Activated naive CD4-positive, alpha-beta T cell (primary cell): ENCODE results near the gene FOXB1.
A peak's percentile ranks its signal among the peaks of the same experiment; 100 is the strongest.

Experiments
- DNase-seq, 4 experiments: peaks; one replicate each; lab custom pipeline; 2025; lab: John Stamatoyannopoulos, UW

The FOXB1 gene

DNA sequence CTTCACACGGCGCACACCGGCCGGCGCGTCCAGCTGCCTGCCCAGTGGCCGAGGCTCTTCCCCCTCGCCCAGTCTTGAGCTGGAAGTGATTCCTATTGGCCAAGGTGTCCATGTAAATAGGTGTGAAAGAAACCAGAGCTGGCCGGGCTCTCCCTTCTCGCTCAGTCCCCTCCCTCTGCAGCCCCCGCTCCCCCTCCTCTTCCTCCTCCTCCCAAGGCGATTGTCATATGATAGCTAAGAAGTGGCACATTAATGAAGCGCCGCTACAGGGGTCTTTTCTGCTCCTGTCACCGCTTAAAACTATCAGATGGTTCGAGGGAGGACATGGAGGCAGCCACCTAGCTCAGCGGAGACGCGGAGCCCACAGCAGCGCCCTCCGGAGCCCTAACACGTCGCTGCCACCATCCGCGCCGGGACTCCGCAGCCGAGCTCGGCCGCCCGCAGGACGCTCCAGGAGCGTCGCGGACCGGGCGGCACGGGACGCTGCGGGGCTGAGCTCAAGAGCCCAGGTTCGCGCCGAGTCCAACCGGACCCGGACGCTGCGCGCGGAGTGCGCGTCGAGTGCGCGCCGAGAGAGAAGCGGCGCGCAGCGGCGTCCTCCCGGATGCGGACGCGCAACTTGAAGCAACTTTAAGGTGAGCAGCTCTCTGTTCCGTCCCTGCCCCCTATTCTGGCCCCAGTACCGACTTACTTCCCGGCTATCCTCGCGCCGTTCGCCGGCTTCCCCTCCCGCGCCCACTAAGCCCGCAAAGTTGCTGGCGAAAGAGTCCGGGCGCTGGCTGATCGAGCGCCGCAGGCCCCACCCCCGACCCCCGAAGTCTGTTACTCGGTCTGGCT, at the start of gene FOXB1:
Gene FOXB1 (plus strand): TSS at position 303 of the 837 bp plus-strand sequence. CDS start 653 bp downstream, outside the sequence.
- peak in 1 of 4 experiments; percentile 16 for DNase-seq

DNA sequence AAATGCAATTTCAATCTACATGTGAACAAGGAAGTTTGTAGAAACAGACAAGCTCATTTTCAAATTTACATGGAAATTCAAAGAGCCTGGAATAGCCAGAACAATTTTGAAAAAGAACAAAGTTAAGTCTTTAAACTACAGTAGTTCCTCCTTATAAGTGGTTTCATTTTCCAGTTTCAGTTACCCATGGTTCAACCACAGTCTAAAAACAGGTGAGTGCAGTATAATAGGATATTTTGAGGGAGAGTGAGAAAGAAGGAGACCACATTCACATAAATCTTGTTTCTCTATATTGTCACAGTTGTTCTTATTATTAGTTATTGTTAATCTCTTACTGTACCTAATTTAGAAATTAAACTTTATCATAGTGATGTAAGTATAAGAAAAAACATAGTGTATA, 45.8 kb upstream of the FOXB1 start:
- no peak for DNase-seq

DNA sequence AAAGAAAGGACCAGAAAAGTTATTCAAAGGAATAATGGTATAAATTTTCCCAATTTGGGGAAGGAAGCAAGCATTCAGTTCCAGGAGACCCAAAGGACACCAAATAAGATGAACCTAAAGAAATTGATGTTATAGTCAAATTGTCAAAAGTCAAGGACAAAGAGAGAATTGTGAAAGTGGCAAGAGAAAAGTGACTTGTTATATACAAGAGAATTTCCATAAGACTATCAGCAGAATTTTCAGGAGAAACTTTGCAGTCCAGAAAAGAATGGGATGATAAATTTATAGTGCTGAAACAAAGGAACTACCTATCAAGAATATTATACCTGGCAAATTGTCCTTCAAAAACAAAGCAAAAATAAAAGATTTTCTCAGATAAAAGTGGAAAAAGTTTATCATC, 43.8 kb upstream of the FOXB1 start:
- no peak for DNase-seq

DNA sequence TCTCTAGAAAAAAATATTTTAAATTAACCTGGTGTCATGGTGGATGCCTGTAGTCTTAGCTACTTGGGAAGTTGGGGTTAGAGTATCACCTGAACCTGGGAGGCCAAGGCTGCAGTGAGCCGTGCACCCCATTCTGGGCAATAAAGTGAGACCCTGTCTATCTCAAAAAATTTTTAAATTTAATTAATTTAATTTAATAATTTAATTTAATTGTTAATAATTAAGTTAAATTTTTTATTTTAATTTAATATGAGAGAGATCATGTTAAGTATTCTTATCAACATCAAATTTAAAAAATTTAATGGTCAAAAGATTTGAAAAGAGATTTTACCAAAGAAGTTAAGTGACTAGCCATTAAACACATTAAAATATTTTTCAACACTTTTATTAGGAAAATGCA, 40.8 kb upstream of the FOXB1 start:
- DNase-seq = no peak

DNA sequence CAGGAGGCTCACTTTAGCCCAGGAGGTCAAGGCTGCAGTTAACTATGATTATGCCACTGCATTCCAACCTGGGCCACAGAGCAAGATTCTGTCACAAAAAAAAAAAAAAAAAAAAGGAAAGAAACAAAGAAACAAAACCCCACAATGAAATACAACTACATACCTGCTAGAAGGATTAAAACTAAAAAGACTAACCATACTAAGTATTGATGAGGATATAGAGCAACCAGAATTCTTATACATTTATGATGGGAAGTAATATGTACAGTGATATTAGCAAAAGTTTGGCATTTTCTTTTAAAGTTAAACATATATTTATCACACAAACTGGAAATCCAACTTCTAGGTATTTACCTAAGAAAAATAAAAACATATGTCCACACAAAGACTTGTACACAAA, 40.2 kb upstream of the FOXB1 start:
- DNase-seq = no peak

DNA sequence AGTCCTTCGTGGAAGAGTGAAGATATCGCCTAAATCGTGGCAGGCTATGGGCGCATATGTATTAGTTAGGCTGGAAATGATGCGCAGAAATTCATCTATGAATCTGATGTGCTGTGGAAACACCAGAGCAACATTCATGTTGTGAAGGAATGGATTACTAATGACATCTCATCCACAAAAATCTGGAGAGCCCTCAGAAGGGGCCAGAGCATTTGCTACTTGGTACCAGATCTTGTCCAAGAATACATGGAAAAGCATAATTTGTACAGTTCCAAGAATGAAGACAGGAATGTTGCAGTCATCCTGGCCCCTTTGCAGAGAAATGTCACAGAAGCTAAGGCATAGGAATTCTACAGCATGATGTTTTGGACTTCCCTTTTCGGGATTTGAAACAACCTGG, 38.4 kb upstream of the FOXB1 start:
- no peak for DNase-seq

DNA sequence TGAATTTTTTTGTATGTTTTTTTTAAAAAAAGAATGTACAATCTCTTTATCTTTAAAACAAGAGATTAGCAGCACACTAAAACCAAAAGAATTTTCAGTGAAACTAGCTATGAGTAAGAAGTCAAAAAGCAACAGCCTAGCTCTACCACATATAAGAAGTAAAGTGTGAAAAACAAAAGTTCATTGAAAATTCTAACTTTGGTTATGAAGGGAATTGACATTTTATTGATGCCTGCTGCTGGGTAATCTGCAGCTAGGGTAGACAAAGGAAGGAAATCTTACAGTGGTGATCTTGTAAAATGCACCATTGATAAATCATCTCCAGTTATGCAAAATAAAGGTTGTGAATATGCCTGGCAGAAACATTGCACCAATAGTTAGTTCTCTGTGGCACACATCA, 37.8 kb upstream of the FOXB1 start:
- DNase-seq = no peak

DNA sequence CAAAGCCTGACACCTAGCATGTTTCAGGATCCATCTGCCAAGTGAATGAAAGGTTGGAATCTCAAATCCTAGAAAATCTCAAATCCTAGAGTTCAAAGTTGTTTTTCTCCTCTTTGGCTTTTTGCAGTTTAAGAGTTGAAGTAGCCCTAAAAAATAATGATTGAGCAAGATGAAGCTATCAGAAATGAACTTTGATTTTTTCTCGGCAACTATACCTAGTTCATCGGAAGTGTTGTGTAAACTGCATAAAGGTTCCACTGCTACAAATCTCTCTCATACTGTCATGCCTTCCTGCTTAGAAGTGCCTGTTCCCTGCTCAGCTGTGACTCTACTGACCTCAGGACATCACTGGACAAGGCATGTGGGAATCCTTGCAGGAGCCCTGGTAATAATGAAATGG, 35.8 kb upstream of the FOXB1 start:
- no peak for DNase-seq

DNA sequence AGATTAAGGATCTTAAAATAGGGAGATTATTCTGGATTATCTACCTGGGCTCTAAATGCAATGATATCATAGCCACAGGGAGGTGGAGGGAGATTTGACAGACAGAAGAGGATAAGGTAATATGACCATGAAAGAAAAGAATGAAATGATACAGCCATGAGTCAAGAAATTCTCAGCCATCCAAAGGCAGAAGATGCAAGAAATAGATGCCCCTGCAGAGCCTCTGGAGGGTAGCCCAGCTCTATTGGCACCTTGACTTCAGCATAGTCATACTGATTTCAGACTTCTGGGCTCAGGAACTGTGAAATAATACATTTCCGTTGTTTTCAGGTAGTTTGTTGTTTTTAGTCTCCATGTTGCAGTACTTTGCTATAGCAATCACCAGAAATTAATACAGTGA, 31.9 kb upstream of the FOXB1 start:
- DNase-seq = no peak

DNA sequence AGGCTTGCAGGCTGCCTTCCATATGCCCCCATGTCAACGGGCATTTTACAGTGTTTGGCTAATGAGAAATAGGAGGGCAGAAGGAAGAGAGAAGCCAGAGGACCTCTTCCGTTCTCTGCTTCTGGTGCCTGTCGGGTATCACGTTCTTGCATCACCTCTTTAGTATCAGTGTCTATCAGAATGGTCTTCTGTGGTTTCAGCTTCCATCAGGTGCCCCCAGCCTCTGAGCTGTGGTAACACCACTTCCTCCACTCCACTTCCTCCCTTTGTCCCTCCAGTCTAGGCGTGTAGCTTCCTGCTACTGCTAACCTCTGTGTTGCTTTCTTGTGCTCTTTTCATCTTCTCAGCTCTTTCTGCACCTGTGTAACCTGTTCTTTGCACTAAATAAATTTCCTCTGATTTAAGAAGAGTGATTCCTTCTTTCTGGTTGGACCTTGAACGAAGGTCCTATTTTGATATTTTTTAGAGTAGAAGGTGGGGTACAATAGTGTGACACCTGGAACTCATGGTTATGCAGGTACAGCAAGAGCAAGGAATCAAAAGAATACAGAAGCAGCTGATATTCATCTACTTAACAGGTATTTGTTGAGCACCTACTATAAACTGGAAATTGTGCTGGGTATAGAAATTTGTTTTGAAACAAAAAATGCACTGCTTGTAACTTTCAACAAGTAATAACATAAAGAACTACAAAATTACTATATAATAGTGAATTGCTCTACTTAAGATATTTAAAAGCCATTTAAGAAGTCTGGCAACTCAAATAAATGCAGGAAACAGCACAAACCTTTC, 27.4 kb upstream of the FOXB1 start:
- peak in 1 of 4 experiments; percentile 34 for DNase-seq

DNA sequence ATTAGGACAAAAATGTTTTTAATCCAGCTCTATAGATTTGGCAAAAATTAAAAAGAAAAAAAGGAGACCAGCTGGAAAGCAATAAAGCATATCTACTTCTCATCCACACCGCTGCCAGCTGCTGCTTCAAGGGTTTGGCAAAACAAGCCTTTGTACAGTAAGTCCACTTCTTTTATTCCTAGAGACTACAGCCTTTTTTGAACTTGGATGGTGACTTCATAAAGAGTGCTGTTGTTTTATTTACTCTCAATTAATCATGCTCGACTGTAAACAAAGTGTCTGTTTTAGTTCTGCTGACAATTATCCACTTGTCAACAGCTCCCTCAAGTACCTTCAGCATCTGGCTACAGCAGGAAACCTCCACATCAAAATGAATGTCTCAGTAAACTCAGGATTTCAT, 12.3 kb upstream of the FOXB1 start:
- no peak for DNase-seq

DNA sequence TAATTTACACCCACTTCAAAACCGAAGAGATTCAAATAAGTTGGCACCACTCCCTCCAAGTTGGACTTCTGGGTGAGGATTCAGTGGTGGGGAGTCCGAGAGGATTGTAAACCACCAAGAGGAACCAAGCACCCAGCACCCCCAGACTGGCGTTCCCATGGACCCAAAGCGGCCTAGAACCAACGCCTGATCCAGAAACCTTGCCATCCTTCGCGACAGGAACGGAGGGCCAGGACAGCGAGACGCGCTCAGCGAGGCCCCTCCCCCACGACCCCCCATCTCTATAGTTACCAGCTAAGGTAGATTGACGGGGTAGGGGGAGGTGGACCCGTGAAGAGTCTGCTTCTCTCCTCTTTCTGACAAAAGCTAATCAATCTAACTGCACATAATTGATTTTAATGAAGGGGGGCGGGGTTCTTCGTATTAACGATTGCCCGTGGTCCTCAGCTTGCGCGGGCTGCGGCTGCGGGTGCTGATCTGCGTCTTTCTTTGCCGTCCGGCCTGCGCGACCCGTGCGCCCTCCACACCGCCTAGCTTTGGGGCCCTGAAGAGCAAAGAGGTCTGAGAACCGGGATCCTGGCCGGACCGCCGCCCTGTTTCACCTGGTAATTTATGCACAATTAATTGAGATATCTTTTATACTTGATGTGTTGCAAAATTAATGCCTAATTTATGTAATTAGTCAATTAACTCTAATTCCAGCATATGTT, 10.9 kb upstream of the FOXB1 start:
- no peak for DNase-seq

DNA sequence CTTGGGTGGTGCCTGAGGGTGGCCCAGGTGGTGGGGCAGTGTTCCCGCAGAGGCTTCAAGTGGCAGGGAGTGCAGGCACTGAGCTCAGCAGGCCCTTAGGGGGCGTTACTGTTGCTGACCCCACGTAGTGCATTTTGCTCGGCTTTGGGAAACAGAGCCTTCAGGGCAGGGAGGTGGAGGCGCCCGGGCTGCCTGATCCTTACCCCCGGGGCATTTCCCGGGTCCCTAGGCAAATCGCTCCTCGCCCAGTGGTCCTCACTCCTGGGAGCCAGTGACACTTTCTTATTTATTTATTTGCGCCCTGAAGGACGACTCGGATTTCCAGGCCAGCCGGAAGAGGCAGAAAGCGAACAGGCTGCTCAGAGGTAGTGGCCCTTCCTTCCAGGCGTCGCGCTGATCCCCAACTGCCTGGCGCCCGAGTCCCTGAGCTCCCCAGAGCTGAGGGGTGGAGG, 10.1 kb upstream of the FOXB1 start:
- no peak for DNase-seq

DNA sequence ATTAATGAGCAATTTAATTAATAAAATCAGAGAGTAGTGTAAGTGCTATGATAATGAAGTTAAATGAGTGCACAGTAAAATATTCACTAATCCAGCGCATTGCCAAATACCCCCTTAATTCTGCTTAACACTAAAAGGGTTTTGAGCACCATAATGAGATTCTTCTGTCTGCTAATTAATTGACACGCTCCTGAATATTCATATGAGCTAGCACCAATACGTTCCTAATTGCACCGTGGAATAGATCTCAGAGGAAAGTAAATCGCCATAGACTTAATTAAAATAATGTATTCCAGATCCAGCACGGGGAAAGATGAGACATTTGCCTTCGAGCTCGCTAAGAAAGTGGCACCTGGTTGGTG, 9.6 kb upstream of the FOXB1 start:
- DNase-seq = no peak

DNA sequence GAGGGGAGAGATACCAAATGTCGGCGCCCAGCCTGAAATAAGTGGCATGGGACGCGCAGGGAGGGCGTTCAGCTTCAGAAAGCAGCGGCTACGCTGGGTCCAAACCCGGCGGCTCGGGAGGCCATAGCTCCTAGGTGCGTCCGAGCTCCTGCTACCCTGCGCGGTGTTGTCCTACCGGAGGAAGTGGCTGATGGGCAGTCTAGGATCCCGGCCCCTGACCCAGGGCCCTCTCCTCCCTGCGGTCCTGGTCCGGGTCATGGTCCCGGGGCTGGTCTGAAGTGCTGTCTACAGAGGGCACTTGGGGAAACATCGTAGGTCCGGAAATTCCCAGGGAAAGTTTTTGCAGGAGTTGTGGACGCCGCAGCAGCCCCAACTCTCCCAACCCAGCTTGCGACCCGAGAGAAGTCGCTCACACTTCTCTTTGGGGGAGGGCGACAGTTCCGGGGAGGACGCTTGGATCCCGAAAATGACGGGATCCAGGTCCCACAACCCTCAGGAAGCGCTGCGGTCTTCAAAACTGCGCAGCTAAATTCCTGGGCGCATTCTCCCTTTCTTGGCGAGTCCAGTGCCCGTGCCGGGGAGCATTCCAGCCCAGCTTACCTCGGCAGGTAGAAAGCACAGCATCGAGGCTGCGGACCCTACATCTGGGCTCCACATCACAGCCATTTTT, 9.1 kb upstream of the FOXB1 start:
- no peak for DNase-seq

DNA sequence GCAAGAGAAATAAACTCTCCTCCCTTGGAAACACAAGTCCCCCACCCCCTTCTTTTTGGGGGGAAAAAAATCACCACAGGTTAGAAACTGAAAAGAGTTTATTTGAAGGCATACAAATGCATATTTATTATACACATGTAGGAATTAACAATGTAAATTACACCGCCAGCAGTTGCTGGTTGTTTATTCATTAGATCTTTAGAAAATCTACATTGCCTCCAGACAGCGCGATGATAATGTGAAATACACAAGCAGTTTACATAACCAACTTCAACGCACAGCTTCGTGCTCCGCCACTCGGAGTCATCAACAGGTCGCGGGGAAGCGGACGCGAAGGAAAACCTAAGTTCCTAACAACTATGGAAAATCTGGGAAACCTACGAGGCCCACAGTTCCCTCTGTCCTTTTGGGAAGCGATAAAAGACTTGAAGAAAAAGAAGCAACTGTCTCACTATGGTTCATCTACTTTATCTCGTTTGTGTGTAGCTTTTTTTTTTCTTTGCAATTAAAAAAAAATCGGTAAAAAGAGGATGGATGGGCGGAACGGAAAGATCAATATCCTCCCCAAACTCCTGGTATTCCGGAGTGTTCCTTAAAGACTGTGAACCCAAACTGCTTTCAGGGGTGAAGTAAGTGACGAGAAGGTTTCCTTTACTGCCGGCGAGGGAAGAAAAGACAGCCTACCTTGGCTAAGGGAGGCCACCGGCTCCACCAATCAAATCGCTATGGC, 8.4 kb upstream of the FOXB1 start:
- DNase-seq = no peak

DNA sequence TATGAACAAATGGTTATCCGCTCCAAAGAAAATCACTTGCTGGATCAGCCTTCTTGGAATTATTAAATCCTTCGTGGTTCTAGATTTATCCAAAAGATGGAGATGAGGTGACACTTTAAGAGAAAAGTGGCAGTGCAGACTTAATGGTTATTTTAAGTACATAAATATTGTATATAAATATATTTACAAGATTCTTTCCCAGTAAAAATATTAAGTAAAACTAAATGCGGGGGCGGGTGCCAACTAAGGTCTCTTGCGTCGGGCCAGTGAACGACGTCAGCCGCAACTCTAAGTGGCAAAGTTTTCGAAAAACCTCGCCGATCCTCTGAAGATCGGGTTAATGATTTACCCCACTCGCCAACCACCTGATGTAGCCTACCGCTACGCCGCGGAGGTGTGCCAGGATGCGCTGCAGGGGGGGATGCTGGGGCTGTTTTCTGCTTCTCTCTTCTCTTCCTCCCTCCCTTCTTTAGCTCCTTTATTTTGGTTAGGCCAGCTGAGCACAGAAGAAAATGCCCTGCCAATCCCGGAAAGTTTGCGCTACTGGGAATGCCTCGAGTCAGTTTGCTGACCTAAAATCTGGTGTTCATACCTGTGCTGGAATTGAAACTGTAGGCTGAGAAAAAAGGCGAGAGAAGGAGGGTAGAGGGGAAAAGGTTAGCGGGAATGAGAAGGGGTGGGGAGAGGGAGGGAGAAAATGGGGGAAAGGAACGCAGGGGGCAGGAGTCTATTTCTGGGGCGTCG, 7.6 kb upstream of the FOXB1 start:
- DNase-seq = no peak

DNA sequence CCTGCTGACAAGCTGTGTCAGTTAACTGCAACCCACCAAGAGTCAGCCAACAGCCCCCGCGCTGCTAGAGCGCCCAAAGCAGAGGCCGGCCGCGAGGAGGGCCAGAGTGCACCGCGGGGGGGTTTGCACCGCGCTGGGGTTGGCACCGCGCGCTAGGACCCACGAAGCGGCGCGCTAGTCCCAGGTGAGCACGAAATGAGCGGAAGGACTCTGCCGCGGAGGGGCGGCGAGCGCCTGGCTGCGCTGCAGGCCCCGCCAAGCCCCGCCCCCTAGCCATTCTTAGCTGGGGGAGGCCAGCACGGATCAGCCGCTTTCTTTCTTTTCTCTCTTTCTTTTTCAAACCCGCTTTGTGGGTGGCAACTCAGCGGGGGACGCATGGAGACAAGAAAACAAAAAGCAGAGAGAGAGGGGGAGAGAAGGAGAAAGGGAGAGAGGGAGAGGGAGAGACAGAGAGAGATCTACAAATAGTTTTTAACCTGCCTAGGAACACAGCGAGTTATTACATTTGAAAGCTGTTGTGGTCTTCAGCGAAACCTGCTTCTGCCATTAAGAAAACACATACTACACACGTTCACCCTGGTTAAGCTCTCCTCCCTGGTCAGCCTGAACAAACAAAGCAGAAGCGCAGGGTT, 6.9 kb upstream of the FOXB1 start:
- peak in 1 of 4 experiments; percentile 41 for DNase-seq

DNA sequence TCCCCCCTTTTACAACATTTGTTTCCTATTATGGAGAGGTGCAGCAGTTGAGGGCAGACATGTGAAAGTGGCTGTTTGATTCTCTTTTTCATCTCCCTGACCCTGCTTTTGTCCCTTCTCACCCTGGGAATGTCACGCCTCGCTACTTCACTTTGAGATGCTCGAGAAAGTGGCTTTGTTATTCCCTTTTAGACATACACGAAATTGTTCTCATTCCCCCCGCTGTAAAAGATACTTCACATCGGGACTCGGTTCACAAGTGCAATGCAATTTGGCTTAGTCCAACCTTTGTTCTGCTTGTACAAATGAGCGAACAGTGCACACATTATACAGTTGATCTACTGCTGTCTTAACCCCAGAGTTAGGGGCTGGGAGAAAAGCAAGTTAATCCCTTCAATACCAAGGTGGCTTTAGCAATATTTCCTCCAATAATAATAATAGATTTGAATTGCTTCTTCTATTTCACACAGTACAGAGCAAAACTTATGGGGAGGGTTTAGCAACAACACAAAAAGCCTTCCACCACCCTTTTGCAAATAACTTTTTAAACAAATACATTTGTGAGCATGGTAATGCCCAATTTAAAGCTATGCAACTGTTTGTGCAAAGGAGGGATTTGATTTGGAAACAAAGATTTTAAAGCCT, 5.7 kb upstream of the FOXB1 start:
- DNase-seq = no peak
